H7 (cell line): Measurements from ENCODE around the gene TGIF2LX. TPM values are rescaled to one million over a fixed set of nuclear protein-coding genes. Genes with fewer than 3 reads are reported as not detected.
"Not testable (repeated sequence)": the region's sequence is repeated elsewhere in the genome, so short reads cannot be mapped to it uniquely, and the experiment has no call there.

ENCODE experiments used
- DNase-seq: peaks from one replicate; pipeline ENCODE4 v3.0.0; 2012
- H3K27me3 ChIP-seq: 2 replicates; pipeline ENCODE4 v1.6.0; 2011; ENCODE audit warnings: mild to moderate bottlenecking, low read length; ENCODE audit not compliant: control insufficient read depth, insufficient read depth
- H3K36me3 ChIP-seq: replicated peaks from 2 replicates; pipeline ENCODE4 v1.5.1; 2011; ENCODE audit warnings: low read length; ENCODE audit not compliant: control insufficient read depth, insufficient read depth
- H3K4me3 ChIP-seq: 2 replicates; pipeline ENCODE4 v1.5.1; 2011; ENCODE audit warnings: low read depth, mild to moderate bottlenecking, control low read depth, low read length, moderate library complexity; ENCODE audit not compliant: insufficient read depth
- total RNA-seq: library from RNA; depleted of rRNA; stranded (reverse); fragments of >200 nt; shearing (Covaris generic); gene quantifications from 2 replicates; pipeline ENCODE4 v1.2.3, GENCODE V29; 2014; rRNA removed

TGIF2LX gene
- total RNA-seq: not detected in 2 replicates

- DNase-seq, H3K27me3 ChIP-seq, H3K36me3 ChIP-seq, H3K4me3 ChIP-seq: not testable (repeated sequence)
Measured at GRCh38 chrX:89921665-89922064, at the start of gene TGIF2LX. TSS of gene TGIF2LX (plus strand) at chrX:89921908. CDS start at chrX:89922086, 178 bp downstream.

DNA sequence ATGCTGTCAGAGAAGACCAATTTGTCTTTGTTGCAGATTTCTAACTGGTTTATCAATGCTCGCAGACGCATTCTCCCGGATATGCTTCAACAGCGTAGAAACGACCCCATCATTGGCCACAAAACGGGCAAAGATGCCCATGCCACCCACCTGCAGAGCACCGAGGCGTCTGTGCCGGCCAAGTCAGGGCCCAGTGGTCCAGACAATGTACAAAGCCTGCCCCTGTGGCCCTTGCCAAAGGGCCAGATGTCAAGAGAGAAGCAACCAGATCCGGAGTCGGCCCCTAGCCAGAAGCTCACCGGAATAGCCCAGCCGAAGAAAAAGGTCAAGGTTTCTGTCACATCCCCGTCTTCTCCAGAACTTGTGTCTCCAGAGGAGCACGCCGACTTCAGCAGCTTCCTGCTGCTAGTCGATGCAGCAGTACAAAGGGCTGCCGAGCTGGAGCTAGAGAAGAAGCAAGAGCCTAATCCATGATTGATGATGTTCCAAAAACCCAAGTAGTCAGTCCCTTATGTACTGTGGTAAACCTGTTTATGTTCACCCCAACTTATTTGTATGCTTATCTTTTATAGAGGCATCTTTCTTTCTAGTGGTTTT lies 728 bp downstream of the TGIF2LX start:
- H3K27me3 ChIP-seq, H3K36me3 ChIP-seq, H3K4me3 ChIP-seq, DNase-seq: not testable (repeated sequence)

DNA sequence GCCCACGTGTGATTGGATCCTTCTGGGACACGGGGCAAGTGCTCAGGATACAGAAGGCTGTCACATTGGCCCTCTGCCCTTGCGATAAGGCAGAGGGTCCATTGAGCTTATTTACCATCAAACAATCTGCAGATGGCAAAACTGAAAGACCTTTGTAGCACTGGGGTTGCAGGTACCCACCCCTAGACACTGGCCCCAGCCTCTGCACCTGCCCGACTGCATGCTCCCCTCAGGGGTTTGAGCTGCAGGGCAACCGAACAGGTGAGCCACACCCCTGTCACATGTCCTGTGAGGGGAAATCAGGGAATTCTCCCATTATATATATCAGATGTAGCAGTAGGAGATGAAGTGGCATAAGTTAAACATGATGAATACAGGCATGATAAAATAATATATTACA lies 21.4 kb downstream of the TGIF2LX start:
- DNase-seq, H3K36me3 ChIP-seq, H3K4me3 ChIP-seq, H3K27me3 ChIP-seq: not testable (repeated sequence)

GRCh38 chrX:89965588-89965987 lies 43.9 kb downstream of the TGIF2LX start:
- DNase-seq, H3K4me3 ChIP-seq, H3K27me3 ChIP-seq, H3K36me3 ChIP-seq: not testable (repeated sequence)
